Sigmoid colon (tissue), 7 donors: ENCODE results near the gene BTBD6. TPM values are rescaled to one million over a fixed set of nuclear protein-coding genes. Genes with fewer than 3 reads are reported as not detected.
"Not testable (repeated sequence)": the region's sequence is repeated elsewhere in the genome, so short reads cannot be mapped to it uniquely, and the experiment has no call there.

Experiments
- DNase-seq: peaks from one replicate; pipeline ENCODE4 v3.0.0-alpha.2; 2019
- H3K27ac ChIP-seq, 4 donors: fragments of 200-600 bp; sonication (generic); one replicate each; pipeline ENCODE4 v1.5.1; 2016 to 2019; ENCODE audit warnings: mild to moderate bottlenecking in 1 of 4
- H3K27me3 ChIP-seq, 3 donors: fragments of 200-600 bp; sonication (generic); one replicate each; pipeline ENCODE4 v1.5.1; 2019; ENCODE audit warnings: mild to moderate bottlenecking in 1 of 3
- H3K36me3 ChIP-seq, 4 donors: fragments of 200-600 bp; sonication (generic); one replicate each; pipeline ENCODE4 v1.5.1; 2016 to 2019
- H3K4me1 ChIP-seq, 4 donors: fragments of 200-600 bp; sonication (generic); one replicate each; pipeline ENCODE4 v1.5.1; 2017 to 2019
- H3K4me3 ChIP-seq, 4 donors: fragments of 200-600 bp; sonication (generic); one replicate each; pipeline ENCODE4 v1.5.1; 2017 to 2019; ENCODE audit warnings: mild to moderate bottlenecking in 2 of 4, moderate library complexity in 1 of 4
- H3K9me3 ChIP-seq, 4 donors: fragments of 200-600 bp in 3 of 4; sonication (generic) in 3 of 4; one replicate each; pipeline versions ENCODE4 v1.5.1 to v1.6.1; 2013 to 2019
- EP300 ChIP-seq, 4 donors: sonication (generic); formaldehyde crosslinking; IDR thresholded peaks; one replicate each; pipeline ENCODE4 v1.6.1; 2017; ENCODE audit warnings: antibody characterized with exemption in 4 of 4
- POLR2A ChIP-seq, 2 donors: fragments of 450-650 bp; IDR thresholded peaks; one replicate each; pipeline ENCODE4 v1.6.1; 2016; ENCODE audit warnings: antibody characterized with exemption in 2 of 2, mild to moderate bottlenecking in 2 of 2, moderate library complexity in 2 of 2
- POLR2AphosphoS5 ChIP-seq, 4 donors: sonication (generic); formaldehyde crosslinking; IDR thresholded peaks; one replicate each; pipeline ENCODE4 v1.6.1; 2017; ENCODE audit warnings: antibody characterized with exemption in 4 of 4
- WGBS, 2 donors: extraction: QIAGEN DNeasy Blood & Tissue Kit; methylation state at CpG; one replicate each; pipeline ENCODE4 v1.1.7; 2013; 5-methylcytosine and 5-hydroxymethylcytosine counted together
- intact Hi-C: fragments of 100-400 bp; cut with DNase I; formaldehyde crosslinking; loops from one replicate; pipeline ENCODE4 v1.15.1; 2023
- polyA plus RNA-seq, 3 donors: library from polyadenylated mRNA; stranded (reverse); fragments of 200-250 nt; gene quantifications; one replicate each; pipeline ENCODE4 v1.2.3, GENCODE V29; 2013
- total RNA-seq, 4 donors: library from RNA; depleted of rRNA; stranded (reverse); fragments of >200 nt; gene quantifications; one replicate each; pipeline ENCODE4 v1.1.0, GENCODE V29; 2016
- TF ChIP-seq, protein P1 (sequence below), 4 experiments: fragments of 450-650 bp in 3 of 4; fragments of 200-600 bp in 1 of 4; IDR thresholded peaks; one replicate each; pipeline ENCODE4 v1.5.1; 2016 to 2019; ENCODE audit warnings: antibody characterized with exemption in 4 of 4, mild to moderate bottlenecking in 3 of 4, moderate library complexity in 2 of 4
- donor health status: healthy with polysubstance abuse.
- donor health status: Bipolar disorder and iron deficiency.
- donor health status: healthy.

The BTBD6 gene
- total and polyA plus RNA-seq, 7 donors: 31.3 to 63.7 (median 42.5) TPM

DNA sequence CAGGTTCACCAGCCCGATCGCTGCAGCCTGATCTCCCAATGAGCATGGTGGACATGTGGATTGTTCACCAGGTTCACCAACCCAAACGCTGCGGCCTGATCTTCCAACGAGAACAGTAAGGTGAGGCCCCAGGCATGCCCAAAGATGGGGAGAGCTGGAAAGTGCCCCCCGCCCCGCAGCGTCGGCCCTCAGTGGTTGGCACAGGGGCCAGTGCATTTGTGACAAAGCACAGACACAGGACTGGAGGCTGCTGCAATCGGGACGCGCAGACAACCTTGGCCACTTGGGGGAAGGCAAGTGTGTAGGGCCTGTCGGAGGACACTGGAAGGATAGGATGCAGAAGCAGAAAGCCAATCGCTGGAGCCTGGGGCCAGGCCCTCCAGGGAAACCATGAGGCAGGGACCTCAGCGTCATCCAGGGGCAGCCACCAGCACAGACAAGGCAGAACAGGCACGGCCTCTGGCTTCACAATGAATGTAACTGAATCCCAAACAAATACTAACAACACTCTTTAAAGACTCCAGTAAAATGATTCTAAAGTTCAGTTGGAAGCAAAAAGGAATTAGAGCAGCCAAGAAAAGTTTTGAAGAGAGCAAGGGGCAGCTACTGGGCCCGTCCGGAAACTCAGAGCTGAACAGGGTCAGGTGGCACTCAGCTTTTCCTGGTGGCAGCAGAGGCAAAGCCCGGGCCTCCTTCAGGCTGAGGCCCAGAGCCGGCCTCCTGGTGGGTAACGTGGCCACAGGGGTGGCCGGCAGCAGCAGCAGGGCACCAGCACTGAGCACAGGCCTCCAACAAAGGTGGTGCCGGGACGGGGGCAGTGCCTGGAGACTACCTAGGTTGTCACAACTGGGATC, 39.1 kb downstream of the BTBD6 start:
- no peak overlapping the region for H3K4me3 ChIP-seq
- no peaks in the 10 kb centered on the region for H3K9me3 ChIP-seq
- no peaks in the 10 kb centered on the region for H3K36me3 ChIP-seq
- H3K27ac ChIP-seq: no peak overlapping the region
- intact Hi-C loops: no loop called here
- TF ChIP-seq, protein P1, sequence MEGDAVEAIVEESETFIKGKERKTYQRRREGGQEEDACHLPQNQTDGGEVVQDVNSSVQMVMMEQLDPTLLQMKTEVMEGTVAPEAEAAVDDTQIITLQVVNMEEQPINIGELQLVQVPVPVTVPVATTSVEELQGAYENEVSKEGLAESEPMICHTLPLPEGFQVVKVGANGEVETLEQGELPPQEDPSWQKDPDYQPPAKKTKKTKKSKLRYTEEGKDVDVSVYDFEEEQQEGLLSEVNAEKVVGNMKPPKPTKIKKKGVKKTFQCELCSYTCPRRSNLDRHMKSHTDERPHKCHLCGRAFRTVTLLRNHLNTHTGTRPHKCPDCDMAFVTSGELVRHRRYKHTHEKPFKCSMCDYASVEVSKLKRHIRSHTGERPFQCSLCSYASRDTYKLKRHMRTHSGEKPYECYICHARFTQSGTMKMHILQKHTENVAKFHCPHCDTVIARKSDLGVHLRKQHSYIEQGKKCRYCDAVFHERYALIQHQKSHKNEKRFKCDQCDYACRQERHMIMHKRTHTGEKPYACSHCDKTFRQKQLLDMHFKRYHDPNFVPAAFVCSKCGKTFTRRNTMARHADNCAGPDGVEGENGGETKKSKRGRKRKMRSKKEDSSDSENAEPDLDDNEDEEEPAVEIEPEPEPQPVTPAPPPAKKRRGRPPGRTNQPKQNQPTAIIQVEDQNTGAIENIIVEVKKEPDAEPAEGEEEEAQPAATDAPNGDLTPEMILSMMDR (IDR thresholded peaks at IDR 0.05): no peak
- TF ChIP-seq POLR2AphosphoS5 (IDR thresholded peaks at IDR 0.05) (no peak), EP300 (IDR thresholded peaks at IDR 0.05) (no peak), POLR2A (IDR thresholded peaks at IDR 0.05) (no peak)
- DNase-seq: no peak
- 82 to 90% methylated on average over 24 of the region's 24 CpGs for WGBS, 2 donors
- H3K27me3 ChIP-seq: no peaks in the 10 kb centered on the region
- H3K4me1 ChIP-seq: peaks cover 0 to 17% (median 4%) of the 10 kb centered on the region in 4 donors

DNA sequence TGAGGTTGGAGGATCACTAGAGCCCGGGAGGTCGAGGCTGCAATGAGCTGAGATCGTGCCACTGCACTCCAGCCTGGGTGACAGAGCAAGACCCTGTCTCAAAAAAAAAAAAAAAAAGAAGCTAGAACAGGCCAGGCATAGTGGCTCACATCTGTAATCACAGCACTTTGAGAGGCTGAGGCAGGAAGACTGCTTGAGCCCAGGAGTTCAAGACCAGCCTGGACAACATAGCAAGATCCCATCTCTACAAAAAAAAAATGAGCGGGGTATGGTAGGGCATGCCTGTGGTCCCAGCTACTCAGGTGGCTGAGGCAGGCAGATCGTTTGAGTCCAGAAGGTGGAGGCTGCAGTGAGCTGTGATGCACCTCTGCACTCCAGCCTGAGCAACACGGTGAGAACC, 40.6 kb downstream of the BTBD6 start:
- H3K27ac ChIP-seq, H3K9me3 ChIP-seq, DNase-seq, H3K27me3 ChIP-seq, H3K36me3 ChIP-seq, H3K4me3 ChIP-seq, intact Hi-C loops: not testable (repeated sequence)
- peaks cover 0 to 32% (median 15%) of the 10 kb centered on the region in 4 donors for H3K4me1 ChIP-seq
- 88 to 90% methylated on average over 6 of the region's 6 CpGs for WGBS, 2 donors

DNA sequence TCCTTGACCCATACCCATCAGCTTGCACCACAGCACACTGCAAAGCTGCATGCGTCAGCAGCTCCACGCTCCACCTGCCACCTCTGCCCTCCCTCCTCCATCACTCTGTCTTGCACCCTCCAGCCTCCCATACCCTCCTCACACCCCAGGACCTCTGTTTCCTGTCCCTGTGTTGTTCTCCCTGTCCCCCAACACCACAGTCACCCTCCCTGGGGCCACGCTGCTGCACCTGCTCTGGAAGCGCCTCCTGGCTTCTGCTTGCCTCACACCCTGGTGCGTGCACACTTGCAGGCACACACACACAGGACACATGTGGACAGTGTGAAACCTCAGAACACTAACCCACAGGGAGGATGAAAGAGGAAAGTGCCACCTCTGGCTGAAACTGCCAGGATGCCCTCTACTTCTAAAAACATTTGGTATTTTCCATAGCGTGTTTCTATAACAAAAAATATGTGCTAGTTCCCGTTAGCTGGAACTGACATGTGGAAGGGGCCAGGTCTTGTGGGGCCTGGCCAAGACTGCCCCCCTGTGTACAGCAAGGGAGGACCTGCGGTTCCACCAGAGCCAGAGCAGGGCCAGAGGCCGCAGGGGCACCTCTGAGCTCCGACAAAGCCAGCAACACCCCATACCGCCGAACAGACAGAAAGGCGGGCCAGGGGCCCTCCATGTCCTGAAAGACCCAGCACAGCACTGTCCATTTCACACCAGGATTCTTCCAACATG, 42.5 kb downstream of the BTBD6 start:
- TF ChIP-seq, protein P1 (IDR thresholded peaks at IDR 0.05): no peak
- TF ChIP-seq POLR2A (IDR thresholded peaks at IDR 0.05) (no peak), EP300 (IDR thresholded peaks at IDR 0.05) (no peak), POLR2AphosphoS5 (IDR thresholded peaks at IDR 0.05) (no peak)
- 67 to 81% methylated on average over 13 of the region's 13 CpGs for WGBS, 2 donors
- peaks cover 0 to 42% (median 24%) of the 10 kb centered on the region in 4 donors for H3K4me1 ChIP-seq
- no peak for DNase-seq
- no peak overlapping the region for H3K4me3 ChIP-seq
- no peaks in the 10 kb centered on the region for H3K36me3 ChIP-seq
- H3K27me3 ChIP-seq: no peaks in the 10 kb centered on the region
- no peaks in the 10 kb centered on the region for H3K9me3 ChIP-seq
- intact Hi-C loops: no loop called here
- no peak overlapping the region for H3K27ac ChIP-seq

DNA sequence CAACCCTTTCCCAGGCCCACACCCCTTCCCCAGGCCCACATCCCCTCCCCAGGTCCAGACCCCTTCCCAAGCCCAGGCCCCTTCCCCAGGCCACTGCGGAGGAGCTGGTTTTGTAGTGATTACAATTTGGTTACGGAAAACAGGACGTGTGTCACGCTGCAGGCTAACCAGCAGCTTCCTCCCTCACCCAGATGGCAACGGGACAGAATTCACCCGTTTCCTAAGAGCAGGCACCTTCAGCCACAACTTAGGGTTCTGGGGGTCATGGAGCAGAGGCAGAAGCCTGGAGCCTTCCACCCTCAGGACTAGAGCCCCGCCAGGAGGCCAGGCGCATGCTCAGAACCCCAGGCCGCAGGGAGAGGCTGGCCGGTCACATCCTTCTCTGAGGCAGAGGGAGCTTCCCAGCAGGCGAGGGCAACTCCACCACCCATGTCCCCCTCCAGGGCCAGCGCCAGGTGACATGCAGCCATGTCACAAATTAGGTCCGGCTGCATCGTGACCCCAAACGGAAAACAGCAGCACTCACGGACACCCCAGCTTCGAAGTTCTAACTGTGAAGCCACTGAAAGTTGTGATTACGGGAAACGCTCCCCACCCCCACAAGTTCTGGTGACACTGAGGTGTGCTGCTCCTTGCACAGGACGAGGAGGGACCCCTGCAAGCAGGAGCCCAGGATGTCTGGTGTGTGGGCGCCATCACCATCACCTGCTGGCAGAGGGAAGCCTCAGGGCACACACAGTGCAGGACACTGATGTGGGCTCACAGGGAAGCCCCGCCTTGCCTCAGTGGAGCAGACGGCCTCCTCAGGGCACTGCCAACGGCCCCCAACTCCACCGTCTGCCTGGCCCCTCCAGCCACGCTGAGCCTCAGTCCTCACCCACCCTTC, 44.7 kb downstream of the BTBD6 start:
- intact Hi-C loops: no loop called here
- Histone ChIP-seq H3K9me3 (no peaks in the 10 kb centered on the region), H3K36me3 (no peaks in the 10 kb centered on the region), H3K4me3 (no peak overlapping the region), H3K27ac (no peak overlapping the region), H3K27me3 (no peaks in the 10 kb centered on the region), H3K4me1 (peaks cover 0 to 35% (median 26%) of the 10 kb centered on the region in 4 donors)
- DNase-seq: no peak
- TF ChIP-seq POLR2AphosphoS5 (IDR thresholded peaks at IDR 0.05) (no peak), EP300 (IDR thresholded peaks at IDR 0.05) (no peak), POLR2A (IDR thresholded peaks at IDR 0.05) (no peak)
- TF ChIP-seq, protein P1 (IDR thresholded peaks at IDR 0.05): no peak
- WGBS, 2 donors: 53 to 87% methylated on average over 26 of the region's 26 CpGs
